Measurements from ENCODE around the gene RASIP1. TPM values are rescaled to one million over a fixed set of nuclear protein-coding genes. Genes with fewer than 3 reads are reported as not detected.

The RASIP1 gene
- total RNA-seq, 3 donors from 2014 or later (not counting 1 experiment from before 2014, with no cell fraction given) = not detected

DNA sequence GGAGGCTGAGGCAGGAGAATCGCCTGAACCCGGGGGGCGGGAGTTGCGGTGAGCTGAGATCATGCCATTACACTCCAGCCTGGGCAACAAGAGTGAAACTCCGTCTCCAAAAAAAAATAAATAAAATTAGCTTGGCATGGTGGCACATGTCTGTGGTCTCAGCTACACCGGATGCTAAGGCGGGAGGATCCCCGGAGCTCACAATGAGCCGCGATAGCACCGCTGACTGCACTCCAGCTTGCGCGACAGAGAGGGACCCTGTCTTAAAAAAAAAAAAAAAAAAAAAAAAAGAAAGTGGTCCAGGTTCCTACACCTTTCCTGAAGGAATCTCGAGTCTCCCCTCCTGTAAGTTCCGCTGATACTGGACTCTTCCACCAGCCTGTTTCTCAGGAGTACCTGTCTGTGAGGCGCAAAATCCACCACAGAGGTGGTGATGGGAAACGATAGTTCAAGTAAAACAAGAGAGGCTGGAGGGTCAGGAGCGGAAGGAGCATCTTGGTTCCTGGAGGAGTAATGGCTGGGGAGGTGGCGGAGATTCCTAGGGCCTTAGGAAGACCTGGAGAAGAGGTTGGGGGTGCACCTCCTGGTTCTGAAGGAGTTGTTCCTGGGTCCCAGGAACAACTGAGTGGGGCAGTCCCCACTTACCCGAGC is 11.6 kb upstream of the RASIP1 start:
- no peaks in the 10 kb centered on the region for H3K9me3 Mint-ChIP-seq
- peak in 1 of 2 donors; percentile 50 for DNase-seq
- ATAC-seq = peak in 2 of 3 donors; percentile 44 to 48
- peaks cover 9 to 32% of the 10 kb centered on the region in 2 donors for H3K27me3 Mint-ChIP-seq (ENCODE audit: low read depth in 2 of 2)
- peaks cover 12 to 15% of the 10 kb centered on the region in 2 donors for H3K4me1 Mint-ChIP-seq
- Histone ChIP-seq H3K4me3 (ENCODE audit: low read length) (peak overlapping the region; percentile 6), H3K27ac (ENCODE audit: low read length) (no peak overlapping the region), H3K9me3 (ENCODE audit: control insufficient read depth, insufficient read depth, low read length) (no peaks in the 10 kb centered on the region), H3K4me1 (ENCODE audit: control insufficient read depth, insufficient read depth, low read length) (peaks cover 25% of the 10 kb centered on the region), H3K27me3 (ENCODE audit: control insufficient read depth, insufficient read depth, low read length) (peaks cover 16% of the 10 kb centered on the region), H3K36me3 (ENCODE audit: control insufficient read depth, insufficient read depth, low read length) (no peaks in the 10 kb centered on the region)
- 26% methylated on average over 20 of the region's 20 CpGs for WGBS (ENCODE audit: insufficient coverage)
- intact Hi-C loops (cut with micrococcal nuclease) = no loop called here
- TF ChIP-seq, protein P1, sequence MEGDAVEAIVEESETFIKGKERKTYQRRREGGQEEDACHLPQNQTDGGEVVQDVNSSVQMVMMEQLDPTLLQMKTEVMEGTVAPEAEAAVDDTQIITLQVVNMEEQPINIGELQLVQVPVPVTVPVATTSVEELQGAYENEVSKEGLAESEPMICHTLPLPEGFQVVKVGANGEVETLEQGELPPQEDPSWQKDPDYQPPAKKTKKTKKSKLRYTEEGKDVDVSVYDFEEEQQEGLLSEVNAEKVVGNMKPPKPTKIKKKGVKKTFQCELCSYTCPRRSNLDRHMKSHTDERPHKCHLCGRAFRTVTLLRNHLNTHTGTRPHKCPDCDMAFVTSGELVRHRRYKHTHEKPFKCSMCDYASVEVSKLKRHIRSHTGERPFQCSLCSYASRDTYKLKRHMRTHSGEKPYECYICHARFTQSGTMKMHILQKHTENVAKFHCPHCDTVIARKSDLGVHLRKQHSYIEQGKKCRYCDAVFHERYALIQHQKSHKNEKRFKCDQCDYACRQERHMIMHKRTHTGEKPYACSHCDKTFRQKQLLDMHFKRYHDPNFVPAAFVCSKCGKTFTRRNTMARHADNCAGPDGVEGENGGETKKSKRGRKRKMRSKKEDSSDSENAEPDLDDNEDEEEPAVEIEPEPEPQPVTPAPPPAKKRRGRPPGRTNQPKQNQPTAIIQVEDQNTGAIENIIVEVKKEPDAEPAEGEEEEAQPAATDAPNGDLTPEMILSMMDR (IDR thresholded peaks at IDR 0.05) = no peak
- no peaks in the 10 kb centered on the region for H3K36me3 Mint-ChIP-seq
- H3K4me3 Mint-ChIP-seq = peak overlapping the region; percentile 80
- H3K27ac Mint-ChIP-seq = no peak overlapping the region

DNA sequence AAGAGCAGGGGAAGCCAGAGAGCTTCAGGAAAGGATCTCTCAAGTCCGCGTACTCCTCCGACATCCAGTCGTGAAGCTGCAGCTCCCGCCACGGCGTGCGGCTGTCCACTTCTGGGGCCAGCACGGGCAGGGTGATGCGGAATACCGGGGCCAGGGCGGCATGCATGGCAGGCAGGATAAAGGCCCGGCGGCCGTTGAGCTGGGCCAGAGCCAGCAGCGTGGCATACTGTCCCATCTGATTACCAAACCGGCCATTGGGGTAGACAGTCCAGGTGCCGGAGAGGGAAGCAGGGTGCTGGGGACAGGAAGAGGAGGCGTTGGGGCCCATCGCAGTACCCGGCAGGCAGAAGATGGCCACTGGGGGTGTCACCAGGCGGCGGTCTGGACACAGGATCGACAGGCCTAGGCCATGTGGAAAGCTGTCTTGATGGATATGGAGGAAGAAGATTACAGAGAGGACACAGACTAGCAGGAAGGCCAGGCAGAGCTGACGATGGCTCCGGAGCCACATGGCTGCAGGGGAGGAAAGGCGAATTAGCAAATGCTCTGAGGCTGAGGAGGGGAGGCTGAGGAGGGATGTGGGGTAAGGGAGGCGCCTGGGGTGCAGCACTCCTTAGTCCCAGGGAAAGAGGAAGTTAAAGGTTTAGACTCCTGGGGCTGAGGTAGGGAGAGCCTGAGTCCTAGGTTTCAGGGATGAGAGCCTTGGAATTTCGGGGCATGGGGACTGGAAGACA is 10.5 kb upstream of the RASIP1 start:
- Mint-ChIP-seq H3K9me3 (no peaks in the 10 kb centered on the region), H3K36me3 (no peaks in the 10 kb centered on the region), H3K27ac (no peak overlapping the region), H3K4me3 (peak overlapping the region; percentile 65), H3K27me3 (ENCODE audit: low read depth in 2 of 2) (peaks cover 15 to 39% of the 10 kb centered on the region in 2 donors), H3K4me1 (peaks cover 12 to 21% of the 10 kb centered on the region in 2 donors)
- DNase-seq (no peak), ATAC-seq (no peak)
- TF ChIP-seq, protein P1 (IDR thresholded peaks at IDR 0.05) = no peak
- Histone ChIP-seq H3K36me3 (ENCODE audit: control insufficient read depth, insufficient read depth, low read length) (no peaks in the 10 kb centered on the region), H3K27ac (ENCODE audit: low read length) (no peak overlapping the region), H3K4me3 (ENCODE audit: low read length) (no peak overlapping the region), H3K4me1 (ENCODE audit: control insufficient read depth, insufficient read depth, low read length) (peaks cover 28% of the 10 kb centered on the region), H3K27me3 (ENCODE audit: control insufficient read depth, insufficient read depth, low read length) (peaks cover 24% of the 10 kb centered on the region), H3K9me3 (ENCODE audit: control insufficient read depth, insufficient read depth, low read length) (no peaks in the 10 kb centered on the region)
- intact Hi-C loops (cut with micrococcal nuclease) = no loop called here
- 91% methylated on average over 29 of the region's 29 CpGs for WGBS (ENCODE audit: insufficient coverage)

DNA sequence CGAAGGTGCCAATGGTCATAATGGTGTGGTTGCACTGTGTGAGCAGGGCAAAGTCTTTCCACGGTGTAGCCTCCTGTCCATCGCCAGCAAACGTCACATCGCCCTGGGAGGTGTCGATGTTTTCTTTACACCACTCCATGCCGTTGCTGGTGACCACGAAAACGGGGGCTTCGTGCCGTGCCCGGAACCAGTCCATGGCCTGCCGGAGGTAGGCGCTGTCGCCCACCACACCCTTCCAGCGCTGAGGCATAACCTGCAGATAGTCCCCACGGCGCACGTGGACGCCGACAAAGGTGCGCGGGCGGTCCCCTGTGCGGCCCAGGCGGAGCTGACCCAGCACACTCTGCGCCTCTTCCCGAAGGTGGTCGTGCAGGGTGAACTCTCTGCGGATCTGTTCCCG is 9.9 kb upstream of the RASIP1 start:
- Histone ChIP-seq H3K36me3 (ENCODE audit: control insufficient read depth, insufficient read depth, low read length) (no peaks in the 10 kb centered on the region), H3K27me3 (ENCODE audit: control insufficient read depth, insufficient read depth, low read length) (peaks cover 30% of the 10 kb centered on the region), H3K4me3 (ENCODE audit: low read length) (no peak overlapping the region), H3K27ac (ENCODE audit: low read length) (no peak overlapping the region), H3K4me1 (ENCODE audit: control insufficient read depth, insufficient read depth, low read length) (peaks cover 31% of the 10 kb centered on the region), H3K9me3 (ENCODE audit: control insufficient read depth, insufficient read depth, low read length) (peaks cover 4% of the 10 kb centered on the region)
- 94% methylated on average over 31 of the region's 31 CpGs for WGBS (ENCODE audit: insufficient coverage)
- Mint-ChIP-seq H3K36me3 (no peaks in the 10 kb centered on the region), H3K27ac (no peak overlapping the region), H3K4me1 (peaks cover 12 to 25% of the 10 kb centered on the region in 2 donors), H3K9me3 (no peaks in the 10 kb centered on the region), H3K27me3 (ENCODE audit: low read depth in 2 of 2) (peaks cover 19 to 44% of the 10 kb centered on the region in 2 donors), H3K4me3 (no peak overlapping the region)
- ATAC-seq = no peak
- intact Hi-C loops (cut with micrococcal nuclease) = no loop called here
- TF ChIP-seq, protein P1 (IDR thresholded peaks at IDR 0.05) = no peak
- no peak for DNase-seq

Data from natural killer cell (primary cell).